ENCODE data around the gene EDN2.

Gene EDN2

DNA sequence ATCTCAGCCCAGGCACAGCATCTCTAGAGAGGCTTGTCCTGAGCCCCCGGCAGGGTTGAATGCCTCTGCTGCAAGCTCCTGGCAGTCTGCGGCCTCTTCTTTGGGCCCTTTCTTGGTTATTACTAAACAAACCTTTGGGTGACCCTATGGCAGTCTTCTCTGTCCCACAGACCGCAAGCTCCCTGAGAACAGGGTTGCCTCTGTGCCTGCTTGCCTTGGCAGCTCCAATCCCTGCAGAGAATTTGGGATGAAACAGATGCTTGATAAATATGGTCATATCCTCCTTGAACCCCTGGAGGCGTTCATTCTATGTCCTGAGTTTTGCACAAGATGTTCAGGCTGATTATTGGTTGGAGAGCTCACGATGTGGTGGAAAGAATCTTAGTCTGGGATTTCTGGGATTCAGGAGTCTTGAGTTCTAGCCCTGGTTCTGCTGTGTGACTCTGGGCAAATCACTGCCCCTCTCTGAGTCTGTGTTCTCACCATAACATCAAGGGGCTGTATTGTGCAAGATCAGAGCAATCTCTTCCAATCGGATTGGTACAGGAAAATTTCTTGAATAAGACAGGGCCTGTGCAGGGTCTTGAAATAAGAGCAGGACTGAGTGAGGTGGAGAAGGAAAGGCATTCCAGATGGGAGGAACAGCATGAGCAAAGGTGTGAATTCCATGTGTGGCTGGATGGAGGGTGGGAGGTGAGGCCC is 49.6 kb downstream of the EDN2 start:
- TF ChIP-seq, protein P1, sequence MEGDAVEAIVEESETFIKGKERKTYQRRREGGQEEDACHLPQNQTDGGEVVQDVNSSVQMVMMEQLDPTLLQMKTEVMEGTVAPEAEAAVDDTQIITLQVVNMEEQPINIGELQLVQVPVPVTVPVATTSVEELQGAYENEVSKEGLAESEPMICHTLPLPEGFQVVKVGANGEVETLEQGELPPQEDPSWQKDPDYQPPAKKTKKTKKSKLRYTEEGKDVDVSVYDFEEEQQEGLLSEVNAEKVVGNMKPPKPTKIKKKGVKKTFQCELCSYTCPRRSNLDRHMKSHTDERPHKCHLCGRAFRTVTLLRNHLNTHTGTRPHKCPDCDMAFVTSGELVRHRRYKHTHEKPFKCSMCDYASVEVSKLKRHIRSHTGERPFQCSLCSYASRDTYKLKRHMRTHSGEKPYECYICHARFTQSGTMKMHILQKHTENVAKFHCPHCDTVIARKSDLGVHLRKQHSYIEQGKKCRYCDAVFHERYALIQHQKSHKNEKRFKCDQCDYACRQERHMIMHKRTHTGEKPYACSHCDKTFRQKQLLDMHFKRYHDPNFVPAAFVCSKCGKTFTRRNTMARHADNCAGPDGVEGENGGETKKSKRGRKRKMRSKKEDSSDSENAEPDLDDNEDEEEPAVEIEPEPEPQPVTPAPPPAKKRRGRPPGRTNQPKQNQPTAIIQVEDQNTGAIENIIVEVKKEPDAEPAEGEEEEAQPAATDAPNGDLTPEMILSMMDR (IDR thresholded peaks at IDR 0.05; ENCODE audit: low read length, missing control alignments) = no peak
- DNase-seq (ENCODE audit: low read depth) = no peak
- H3K4me3 ChIP-seq (replicated peaks; ENCODE audit: low read depth, low read length) = no peak overlapping the region

DNA sequence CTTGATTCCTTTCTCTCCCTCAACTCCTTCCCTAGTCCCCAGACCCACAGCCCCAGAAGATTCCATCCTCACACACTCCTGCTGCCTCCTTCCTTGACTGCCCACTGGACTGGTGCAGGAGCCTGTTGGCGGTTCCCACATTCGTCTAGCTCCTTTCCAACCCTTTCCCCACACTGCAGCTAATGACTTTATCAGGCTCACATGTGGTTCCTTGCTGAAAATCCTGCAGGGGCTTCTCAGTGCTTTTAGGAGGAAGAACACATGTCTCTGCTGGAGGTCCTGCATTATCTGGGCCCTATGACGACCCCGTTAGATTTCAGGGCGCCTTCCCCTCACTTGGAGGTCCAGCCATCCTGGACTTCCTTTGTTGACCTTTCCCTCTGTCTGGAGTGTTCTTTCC is 50.2 kb downstream of the EDN2 start:
- TF ChIP-seq, protein P1 (IDR thresholded peaks at IDR 0.05; ENCODE audit: low read length, missing control alignments) = no peak
- H3K4me3 ChIP-seq (replicated peaks; ENCODE audit: low read depth, low read length) = no peak overlapping the region
- DNase-seq (ENCODE audit: low read depth) = no peak

DNA sequence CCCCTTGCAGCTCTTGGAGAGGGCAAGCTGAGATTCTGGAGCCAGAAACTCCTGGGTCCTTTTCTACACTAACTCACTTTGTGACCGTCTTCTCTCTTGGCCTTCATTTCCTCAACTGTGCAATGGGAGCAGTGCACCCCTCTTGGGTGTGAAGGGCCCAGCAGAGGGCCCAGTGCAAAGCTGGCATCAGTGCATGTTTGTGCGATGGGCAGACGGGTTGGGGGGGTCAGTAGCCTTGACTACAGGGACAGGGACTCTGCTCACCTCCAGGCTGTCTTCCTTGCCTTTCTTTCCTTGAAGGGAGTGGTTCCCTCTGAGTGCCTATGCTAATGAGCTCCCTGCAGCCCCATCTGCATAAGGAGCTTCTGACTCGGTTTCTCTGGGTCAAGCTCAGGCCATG is 51.0 kb downstream of the EDN2 start:
- no peak overlapping the region for H3K4me3 ChIP-seq (replicated peaks; ENCODE audit: low read depth, low read length)
- TF ChIP-seq, protein P1 (IDR thresholded peaks at IDR 0.05; ENCODE audit: low read length, missing control alignments) = no peak
- no peak for DNase-seq (ENCODE audit: low read depth)

DNA sequence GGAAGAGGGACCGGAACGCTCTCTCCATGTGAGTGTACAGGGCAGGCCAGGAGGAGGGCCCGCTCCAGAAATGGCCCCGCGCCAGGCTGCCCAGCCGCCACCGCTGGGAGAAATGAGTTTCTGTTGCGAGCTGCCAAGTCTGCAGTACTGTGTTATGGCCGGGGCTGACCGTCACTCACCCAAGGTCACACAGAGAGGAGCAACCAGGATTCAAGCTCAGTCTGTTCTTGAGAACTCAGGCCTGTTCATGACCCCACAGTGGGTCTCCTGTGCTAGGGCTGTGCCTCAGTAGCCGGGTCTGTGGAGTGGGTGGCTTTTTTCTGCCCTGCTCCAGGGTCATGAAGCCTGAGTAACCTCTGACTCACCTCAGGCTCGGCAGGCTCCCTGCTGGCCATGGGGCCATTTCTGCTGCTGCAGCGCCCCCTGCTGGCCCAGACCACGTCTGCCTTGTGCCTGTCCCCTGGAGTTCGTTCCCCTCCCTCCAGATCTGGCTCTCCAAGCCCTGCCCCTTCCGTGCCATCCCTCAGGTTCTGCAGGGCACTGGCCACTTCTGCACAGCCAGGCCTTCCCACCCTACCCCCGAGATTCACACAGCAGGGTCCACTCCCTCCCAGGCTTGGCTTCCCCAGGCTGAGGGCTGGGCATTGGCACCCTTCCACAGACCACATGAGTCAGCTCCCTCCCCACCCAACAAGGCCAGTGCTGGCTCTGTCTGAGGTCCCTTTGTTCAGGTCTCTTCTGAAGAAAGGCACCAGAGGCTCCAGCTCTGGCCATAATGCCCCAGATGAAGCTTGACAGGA is 51.8 kb downstream of the EDN2 start:
- peak; percentile 83 for DNase-seq (ENCODE audit: low read depth)
- H3K4me3 ChIP-seq (replicated peaks; ENCODE audit: low read depth, low read length) = no peak overlapping the region
- TF ChIP-seq, protein P1 (IDR thresholded peaks at IDR 0.05; ENCODE audit: low read length, missing control alignments) = peak; percentile 95

DNA sequence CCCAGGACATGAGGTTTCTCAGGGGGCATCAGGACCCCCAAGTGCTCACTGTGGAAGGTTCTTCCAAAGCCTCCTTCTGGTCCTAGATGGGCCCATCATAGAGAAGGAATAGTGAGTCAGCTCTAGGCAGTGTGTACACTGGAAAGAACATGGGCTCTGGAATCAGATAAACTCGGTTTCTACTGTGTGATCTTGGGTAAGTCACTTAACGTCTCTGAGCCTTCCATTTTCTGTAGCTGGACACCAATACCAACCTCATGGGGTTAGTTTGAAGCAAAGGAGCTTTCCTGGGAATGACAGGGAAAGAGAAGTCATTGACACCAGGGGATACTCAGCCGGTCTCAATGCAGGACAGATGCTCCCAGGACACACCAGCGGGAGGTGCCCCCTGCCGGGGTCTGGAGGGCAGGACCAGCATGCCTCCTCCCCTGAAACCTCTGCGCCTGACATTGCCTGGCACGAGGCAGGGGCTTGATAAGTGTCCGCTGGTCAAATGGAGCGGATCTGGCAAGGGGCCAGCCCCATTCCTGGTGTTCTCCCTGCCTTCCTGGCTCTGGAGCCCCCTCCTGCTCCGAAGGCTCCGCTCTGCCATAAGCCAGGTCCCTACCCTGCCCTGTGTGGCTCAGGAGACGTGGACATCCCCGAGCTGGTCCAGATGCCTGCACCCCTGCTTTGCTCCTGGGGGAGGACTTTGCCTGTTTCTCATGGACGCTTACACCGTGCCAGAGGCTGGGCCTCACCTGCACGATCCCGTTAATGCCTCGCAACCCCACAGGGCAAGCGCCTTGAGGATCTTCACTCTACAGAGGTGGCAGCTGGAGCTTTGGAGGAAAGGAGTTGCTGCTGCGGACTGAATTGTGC is 52.8 kb downstream of the EDN2 start:
- DNase-seq (ENCODE audit: low read depth) = no peak
- TF ChIP-seq, protein P1 (IDR thresholded peaks at IDR 0.05; ENCODE audit: low read length, missing control alignments) = no peak
- H3K4me3 ChIP-seq (replicated peaks; ENCODE audit: low read depth, low read length) = no peak overlapping the region

DNA sequence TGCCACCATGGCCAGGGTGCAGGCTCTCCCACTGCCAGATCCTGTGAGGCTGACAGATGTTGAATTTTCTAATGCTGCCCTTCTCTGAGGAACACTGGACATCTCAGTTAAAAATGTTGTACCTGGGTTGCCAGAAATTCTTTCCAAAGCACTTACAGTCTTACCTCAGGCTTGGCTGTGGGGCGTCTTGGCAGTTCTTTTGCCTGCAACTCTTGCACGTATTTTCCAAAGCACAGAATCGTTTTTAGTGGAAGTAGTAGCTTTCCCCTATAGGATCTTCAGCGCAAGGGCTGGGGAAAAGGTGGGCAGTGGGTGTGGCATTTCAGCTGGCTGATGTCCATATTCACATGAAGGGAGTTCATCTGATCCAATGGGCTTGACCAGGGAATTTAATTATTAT is 53.9 kb downstream of the EDN2 start:
- no peak for DNase-seq (ENCODE audit: low read depth)
- H3K4me3 ChIP-seq (replicated peaks; ENCODE audit: low read depth, low read length) = no peak overlapping the region
- TF ChIP-seq, protein P1 (IDR thresholded peaks at IDR 0.05; ENCODE audit: low read length, missing control alignments) = no peak
